HG03442 (cell line): ENCODE measurements around the gene SLC7A5.
"Not testable (repeated sequence)": the region's sequence is repeated elsewhere in the genome, so short reads cannot be mapped to it uniquely, and the experiment has no call there.

Experiments used
- ATAC-seq: cut with Tn5 transposase; IDR thresholded peaks from one replicate; pipeline ENCODE4 v1.9.1; 2021; ENCODE audit warnings: mild to moderate bottlenecking, moderate library complexity; ENCODE audit not compliant: unreplicated experiment

SLC7A5 gene

GRCh38 chr16:87889762-87890161, 20.5 kb upstream of the SLC7A5 start:
- not testable (repeated sequence) for ATAC-seq

DNA sequence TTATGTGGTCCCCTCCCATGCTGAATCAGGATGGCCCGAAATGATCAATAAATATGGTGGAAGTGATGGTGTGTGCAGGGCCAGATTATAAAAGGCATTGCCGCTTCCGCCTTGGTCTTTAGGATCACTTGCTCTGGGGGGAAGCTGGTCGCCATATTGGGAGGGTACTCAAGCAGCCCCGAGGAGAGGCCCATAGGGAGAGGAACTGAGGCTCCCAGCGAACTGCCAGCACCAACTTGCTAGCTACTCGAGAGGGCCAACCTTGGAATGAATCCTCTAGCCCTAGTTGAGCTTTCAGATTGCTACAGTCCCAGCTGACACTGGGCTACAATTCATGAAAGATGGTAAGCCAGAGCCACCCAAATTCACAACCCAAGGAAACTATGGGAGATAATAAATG, 19.0 kb upstream of the SLC7A5 start:
- ATAC-seq: not testable (repeated sequence)

DNA sequence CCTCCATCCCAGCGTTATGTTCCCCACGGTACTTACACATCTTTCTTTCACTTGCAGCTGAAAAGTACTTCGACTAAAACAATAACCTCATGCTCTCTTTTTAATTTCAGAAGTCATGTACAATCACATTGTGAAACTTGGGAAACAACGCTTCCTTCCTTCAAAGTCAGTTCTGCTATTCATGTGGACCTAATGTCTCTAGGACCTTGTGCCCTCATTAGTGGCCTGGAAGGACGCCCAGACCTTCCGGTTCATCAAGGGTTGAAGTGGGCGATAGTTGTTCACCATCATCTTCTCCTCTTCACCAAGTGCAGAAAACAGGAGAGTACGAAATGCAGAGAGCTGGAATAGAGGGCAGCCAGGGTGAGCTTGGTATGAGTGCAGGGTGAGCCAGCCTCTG, 18.6 kb upstream of the SLC7A5 start:
- ATAC-seq: not testable (repeated sequence)

- ATAC-seq: not testable (repeated sequence)
Observed at GRCh38 chr16:87885371-87885967, 16.2 kb upstream of the SLC7A5 start.

- ATAC-seq: no peak
Observed at GRCh38 chr16:87882436-87883019, 13.2 kb upstream of the SLC7A5 start.

DNA sequence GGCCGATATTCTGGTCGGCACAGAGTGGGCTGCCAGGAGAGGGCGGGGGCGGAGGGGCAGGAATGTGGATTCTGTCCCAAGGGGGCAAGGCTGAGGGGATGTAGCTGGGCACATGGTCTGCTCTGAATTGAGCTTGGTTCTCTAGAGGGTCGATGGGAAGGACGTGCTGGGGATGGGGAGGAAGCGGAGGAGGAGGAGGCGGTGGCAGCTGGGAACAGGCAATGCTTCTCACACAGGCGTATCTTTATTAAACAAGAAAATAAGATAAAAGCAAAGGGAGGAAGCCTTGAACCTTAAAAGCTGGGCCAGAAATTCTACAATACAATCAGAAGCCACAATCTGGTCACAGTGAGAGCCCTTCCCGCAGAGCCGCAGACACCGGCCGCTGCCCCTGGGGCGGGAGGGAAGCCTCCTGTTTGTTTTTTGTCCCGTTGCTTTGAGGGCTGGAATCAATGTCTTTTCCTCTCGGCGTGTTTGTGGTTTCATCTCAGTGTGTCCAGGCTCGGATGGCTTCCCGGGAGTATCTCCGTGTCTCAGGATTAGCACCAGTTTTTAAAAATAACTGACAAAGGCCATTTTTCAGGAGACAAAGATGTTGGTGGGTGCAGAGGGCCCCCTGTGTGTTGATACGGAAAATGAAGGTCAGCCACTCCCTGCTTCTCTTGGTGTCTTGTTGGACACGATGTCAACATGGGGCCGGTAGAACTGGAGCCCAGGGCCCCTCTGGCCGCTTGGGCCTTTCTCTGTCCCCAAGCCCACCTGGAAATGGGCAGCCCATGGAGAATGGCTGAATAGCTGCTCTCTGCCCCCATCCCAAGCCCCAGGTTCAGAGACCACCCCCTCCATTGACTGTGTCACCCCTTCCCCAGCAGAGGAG, 12.3 kb upstream of the SLC7A5 start:
- no peak for ATAC-seq

DNA sequence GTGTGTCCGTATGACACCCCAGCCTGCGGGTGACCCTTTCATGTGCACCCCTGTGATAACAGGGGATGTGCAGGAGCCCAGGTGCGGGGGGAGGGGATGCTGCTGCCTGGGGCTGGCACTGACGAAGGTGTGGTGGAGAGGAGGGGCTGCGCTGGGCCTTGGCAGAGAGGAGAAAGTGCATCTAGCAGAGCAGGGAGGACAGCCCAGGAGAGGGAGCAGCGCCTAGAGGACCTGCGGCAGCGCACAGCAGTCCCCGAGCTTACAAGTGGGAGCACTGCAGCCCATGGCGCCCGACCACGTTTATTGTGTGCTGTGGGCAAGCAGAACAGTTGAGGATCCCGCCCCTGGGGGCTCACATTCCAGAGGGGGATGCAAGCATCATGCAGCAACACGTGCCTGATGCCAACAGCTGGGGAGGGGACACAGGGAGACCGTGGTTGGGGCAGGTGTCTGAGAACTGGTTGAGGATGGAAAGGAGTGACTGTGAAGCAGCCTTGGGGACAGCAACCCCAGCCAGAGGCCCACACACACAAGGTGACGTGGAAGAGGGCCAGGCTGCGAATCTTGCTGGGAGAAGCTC, 10.9 kb upstream of the SLC7A5 start:
- no peak for ATAC-seq

DNA sequence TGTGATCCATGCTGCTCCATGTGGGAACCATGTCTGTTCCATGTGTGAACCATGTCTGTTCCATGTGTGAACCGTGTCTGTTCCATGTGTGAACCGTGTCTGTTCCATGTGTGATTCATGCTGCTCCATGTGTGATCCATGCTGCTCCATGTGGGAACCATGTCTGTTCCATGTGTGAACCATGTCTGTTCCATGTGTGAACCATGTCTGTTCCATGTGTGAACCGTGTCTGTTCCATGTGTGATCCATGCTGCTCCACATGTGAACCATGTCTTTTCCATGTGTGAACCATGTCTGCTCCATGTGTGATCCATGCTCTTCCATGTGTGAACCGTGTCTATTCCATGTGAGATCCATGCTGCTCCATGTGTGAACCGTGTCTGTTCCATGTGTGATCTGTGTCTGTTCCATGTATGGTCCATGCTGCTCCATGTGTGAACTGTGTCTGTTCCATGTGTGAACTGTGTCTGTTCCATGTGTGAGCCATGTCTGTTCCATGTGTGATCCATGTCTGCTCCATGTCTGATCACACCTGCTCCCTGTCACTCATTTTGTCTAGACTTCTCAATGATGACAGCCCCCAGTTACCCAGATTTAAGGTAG, 10.2 kb upstream of the SLC7A5 start:
- not testable (repeated sequence) for ATAC-seq

DNA sequence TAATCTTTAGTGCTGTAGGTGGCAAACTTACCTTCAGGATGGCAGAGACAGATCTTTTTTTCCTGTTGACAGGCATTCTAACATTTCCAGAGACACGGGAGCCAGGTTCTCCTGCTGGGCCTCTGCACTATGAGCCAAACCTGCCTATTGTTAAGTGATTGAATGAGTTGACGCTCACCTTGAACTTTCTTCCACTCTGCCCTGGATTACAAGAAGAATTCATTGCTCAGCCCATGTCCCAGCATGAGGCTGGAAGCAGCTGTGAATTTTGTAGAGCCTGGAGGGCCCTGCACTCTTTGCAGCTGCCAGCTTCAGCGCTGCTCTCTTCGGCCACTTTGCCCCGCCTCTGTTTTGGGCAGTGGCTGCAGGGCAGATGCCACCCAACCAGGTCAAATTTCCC, 9.4 kb upstream of the SLC7A5 start:
- ATAC-seq: no peak

DNA sequence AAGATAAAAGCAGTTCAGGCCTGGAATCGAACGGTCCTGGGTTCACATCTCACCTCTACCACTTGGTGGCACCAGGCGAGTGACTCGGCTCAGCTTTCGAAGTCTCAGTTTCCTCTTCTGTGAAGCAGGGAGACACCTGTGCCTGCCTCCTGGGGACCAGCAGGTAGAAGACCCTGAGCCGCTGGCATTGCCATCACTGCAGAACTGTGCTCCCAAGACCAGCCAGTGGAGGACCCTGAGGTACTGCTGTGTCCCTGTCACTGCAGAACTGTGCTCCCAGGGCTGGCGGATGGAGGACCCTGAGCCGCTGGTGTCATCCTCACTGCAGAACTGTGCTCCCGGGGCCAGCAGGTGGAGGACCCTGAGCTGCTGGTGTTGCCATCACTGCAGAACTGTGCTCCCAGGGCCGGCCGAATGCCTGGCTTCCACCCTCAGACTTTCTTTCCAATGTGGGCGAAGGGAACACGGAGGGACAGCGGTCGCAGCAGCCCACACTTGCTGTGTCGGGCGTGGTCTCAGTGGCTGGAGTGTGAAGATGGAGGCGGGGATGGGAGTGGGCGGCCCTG, 8.7 kb upstream of the SLC7A5 start:
- no peak for ATAC-seq

DNA sequence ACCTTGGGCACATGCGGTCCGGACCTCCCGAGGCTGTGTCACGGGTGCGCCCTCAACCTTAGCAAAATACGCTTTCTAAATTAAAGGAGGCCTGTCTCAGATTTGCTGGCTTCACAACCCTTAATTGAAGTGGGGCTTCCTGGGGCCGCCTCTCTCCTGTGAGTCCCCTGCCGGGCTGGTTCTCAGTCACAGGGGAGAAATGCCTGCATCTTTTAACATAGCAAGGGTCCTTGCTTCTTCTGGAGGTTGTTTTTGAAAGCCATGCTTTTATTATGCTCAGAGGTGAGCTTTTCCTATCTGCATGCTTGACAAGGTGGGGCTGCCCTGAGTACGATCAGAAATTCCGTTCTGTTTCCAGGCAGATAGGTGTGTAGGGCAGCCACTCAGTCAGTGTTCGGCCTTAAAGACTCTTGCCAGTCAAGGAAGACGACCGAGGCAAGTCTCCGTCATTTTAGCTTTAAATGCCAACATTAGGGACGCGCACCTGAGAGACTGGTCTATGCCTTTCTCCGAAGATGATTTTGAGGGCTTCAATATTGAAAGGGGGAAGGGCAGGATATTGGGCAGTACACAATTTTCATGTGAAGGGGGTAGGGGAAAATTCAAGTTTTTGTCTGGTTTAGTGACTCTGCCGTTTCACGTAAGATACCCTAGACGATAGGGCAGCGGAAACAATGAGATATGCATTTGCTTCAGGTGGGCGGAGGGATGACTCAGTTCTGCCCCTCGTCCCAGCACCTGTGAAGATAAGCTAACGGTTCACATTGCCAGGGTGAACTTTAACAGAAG, 5.5 kb upstream of the SLC7A5 start:
- no peak for ATAC-seq

DNA sequence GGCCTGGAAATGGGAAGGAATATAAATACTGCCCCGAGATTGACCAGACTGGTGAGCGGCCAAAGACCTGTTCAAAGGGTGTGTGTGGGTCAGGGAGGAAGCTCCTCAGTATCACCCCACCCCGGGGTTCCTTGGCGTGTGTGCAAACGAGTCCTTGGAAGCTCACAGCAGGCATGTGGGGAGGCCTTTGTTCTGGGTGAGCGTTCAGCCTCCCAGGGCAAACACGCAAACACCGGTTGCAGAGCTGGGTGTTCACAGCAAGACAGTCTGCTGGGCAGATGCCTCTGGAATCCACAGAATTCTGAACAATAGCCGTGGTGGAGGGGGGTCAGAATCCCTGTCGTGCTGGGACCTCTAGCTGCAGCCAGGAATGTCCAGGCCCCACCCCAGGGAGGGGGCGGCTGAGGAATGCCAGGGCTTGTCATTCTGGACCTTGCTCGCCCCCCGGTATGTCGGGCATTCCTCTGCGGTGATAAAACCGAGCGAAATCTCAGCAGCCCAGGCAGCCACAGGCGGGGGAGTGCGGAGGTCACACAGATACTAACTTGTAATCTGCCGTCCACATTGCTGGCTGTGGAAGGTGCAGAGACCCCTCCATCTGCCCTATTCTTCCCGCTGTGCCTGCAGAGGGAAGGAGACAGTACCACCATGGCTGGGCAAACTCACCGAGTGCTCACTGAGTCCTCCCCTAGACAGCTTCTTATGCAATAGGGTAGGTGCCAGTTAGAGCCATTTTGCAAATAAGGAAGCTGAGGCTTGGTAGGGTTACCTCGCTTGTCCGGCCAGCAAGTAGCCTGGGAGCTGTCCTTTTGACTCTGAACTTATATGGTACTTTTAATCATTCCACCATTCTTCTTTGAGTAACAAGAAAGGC, 1.3 kb upstream of the SLC7A5 start:
- ATAC-seq: not testable (repeated sequence)

DNA sequence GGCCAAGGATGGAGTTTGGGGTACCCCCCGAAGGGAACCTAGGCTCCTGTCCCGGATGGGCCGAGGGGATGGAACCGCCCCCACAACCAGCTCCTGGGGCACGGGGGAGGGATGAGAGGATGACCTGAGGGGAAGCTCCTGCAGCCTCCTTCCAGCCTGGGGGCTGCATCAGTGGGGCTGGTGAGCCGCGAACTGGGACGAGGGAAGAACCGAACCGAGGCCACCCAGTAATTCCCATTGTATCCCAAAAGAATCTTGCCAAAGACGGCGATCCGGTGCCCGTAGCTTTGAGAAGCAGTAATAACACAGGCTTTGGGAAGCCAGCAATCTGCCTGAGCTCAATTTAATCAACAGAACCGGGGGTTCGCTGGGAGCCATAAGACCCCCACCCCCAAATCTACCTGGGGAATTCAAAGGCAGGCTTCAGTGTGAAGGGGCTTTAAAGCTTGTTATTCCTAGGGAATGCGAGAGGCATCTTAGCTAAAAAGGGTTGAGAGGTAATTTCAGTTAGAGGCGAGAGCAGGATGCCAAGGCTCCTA, 641 bp upstream of the SLC7A5 start:
- not testable (repeated sequence) for ATAC-seq

DNA sequence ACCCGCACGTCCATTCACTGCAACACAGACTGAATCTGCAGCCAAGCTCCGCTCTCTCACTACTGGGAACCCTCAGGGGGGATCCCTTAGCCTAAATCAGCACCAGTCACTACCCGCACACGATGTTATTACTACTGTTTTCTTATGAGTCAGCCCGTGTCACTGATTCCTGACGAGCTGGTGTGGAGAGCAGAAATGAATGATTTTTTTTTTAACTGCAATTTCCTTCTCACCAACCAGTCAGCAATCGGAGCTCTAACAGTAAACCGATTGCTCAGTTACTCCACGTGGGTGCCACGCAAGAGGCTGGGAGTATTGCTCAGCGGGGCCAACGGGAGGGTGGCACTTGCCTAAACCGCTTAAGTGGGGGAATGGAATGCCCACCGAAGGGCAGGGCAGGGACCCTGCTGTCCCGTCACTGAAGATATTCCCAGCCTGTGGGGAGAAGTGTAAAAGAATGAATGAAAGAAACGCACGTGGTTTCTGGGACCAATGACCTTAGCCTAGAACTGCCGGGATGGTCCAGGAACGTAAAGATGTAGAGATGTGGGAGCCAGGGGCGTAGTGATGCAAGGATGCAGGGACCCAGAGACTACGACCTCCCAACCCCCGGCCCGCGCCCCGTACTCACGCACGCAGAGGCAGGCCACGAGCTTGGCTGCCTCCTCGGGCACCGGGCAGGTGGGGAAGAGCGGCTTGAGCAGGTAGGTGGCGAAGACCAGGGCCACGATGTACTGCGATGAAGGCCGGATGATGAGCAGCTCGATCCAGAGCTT, 865 bp downstream of the SLC7A5 start:
- not testable (repeated sequence) for ATAC-seq

- ATAC-seq: not testable (repeated sequence)
Observed at GRCh38 chr16:87865902-87866555, 3.3 kb downstream of the SLC7A5 start.

- ATAC-seq: no peak
Observed at GRCh38 chr16:87864331-87864989, 4.8 kb downstream of the SLC7A5 start.

DNA sequence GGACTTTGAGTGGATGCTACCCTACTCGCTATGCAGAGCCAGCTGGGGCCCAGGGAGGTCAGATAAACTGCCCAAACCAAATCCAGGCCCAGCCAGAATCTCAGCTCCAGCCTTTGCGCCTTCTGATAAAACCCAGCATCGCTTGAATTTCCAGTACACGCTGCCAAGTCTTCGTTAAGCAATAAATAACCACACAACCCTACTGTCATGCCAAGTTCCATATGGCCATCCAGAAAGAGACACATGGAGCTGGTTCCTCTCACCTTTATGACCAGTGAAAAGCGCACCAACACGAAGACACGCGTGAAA, 6.0 kb downstream of the SLC7A5 start:
- ATAC-seq: not testable (repeated sequence)
